HL-60 (cell line): Measurements from ENCODE around the gene TMEM31.

ENCODE experiments used
- DNase-seq, 2 experiments: peaks; one replicate each; pipeline ENCODE4 v3.0.0-alpha.2; 2010 to 2020; ENCODE audit warnings: low read depth in 1 of 2, low spot score in 1 of 2
- H3K27ac ChIP-seq: fragments of 250-450 bp; sonication (Bioruptor Pico); replicated peaks from 2 replicates; pipeline ENCODE4 v1.5.1; 2020; ENCODE audit warnings: mild to moderate bottlenecking, moderate library complexity
- H3K27me3 ChIP-seq: fragments of 250-450 bp; sonication (Bioruptor Pico); 2 replicates; pipeline ENCODE4 v1.5.1; 2021; ENCODE audit warnings: mild to moderate bottlenecking, moderate library complexity; ENCODE audit not compliant: insufficient read depth, poor library complexity, severe bottlenecking
- H3K4me3 ChIP-seq: replicated peaks from 2 replicates; pipeline ENCODE4 v1.5.1; 2011; ENCODE audit warnings: mild to moderate bottlenecking, control low read depth, low read length; ENCODE audit not compliant: insufficient read depth
- CTCF ChIP-seq: IDR thresholded peaks from one replicate; pipeline ENCODE4 v1.5.1; 2011; ENCODE audit warnings: low read length, control low read depth, inconsistent platforms; ENCODE audit not compliant: insufficient read depth
- GABPA ChIP-seq: IDR thresholded peaks from 2 replicates; pipeline ENCODE4 v1.6.1; 2012; ENCODE audit warnings: low read depth
- POLR2AphosphoS5 ChIP-seq: IDR thresholded peaks from 2 replicates; pipeline ENCODE4 v1.6.1; 2012; ENCODE audit warnings: low read depth
- REST ChIP-seq: IDR thresholded peaks from 2 replicates; pipeline ENCODE4 v1.6.1; 2012; ENCODE audit warnings: low read depth; ENCODE audit not compliant: insufficient replicate concordance
- SPI1 ChIP-seq: IDR thresholded peaks from 2 replicates; pipeline ENCODE4 v1.6.1; 2012; ENCODE audit warnings: low read depth, mild to moderate bottlenecking, borderline replicate concordance

Gene TMEM31

GRCh38 chrX:103685396-103685795 is 25.3 kb upstream of the TMEM31 start:
- Histone ChIP-seq H3K27ac (peak overlapping the region; percentile 96), H3K4me3 (peak overlapping the region; percentile 43), H3K27me3 (no peaks in the 10 kb centered on the region)
- DNase-seq = no peak
- TF ChIP-seq POLR2AphosphoS5 = no peak
- TF ChIP-seq CTCF = no peak
- no peak for TF ChIP-seq REST
- no peak for TF ChIP-seq GABPA
- no peak for TF ChIP-seq SPI1

GRCh38 chrX:103686199-103687072 is 24.3 kb upstream of the TMEM31 start, which contains the start of gene MORF4L2:
Gene MORF4L2, minus strand, starts transcription at chrX:103686699. Its CDS starts 9,672 bp downstream, at chrX:103677027.
- H3K27ac ChIP-seq = peak within 1 kb of the TSS; percentile 96
- DNase-seq = peak; percentile 91 to 94
- H3K27me3 ChIP-seq = no peaks in the 10 kb centered on the region
- TF ChIP-seq SPI1 (no peak), GABPA (no peak), REST (peak; percentile 40), POLR2AphosphoS5 (peak; percentile 87), CTCF (no peak)
- H3K4me3 ChIP-seq = peak within 1 kb of the TSS; percentile 53

GRCh38 chrX:103687073-103687695 is 23.5 kb upstream of the TMEM31 start:
- peak overlapping the region; percentile 53 for H3K4me3 ChIP-seq
- no peaks in the 10 kb centered on the region for H3K27me3 ChIP-seq
- TF ChIP-seq REST (no peak), SPI1 (peak; percentile 82), POLR2AphosphoS5 (peak; percentile 70; the same call in 1 of the 2 replicates), CTCF (no peak), GABPA (peak; percentile 54)
- peak overlapping the region; percentile 96 for H3K27ac ChIP-seq
- DNase-seq = peak in 1 of 2 experiments; percentile 86
